HEK293 (cell line): ENCODE results near the gene AXIN1.

ENCODE experiments used
- CTCF ChIA-PET: fragments of 350-600 bp; formaldehyde crosslinking; extraction: SDS; loops from one replicate; lab custom pipeline; 2021; ENCODE audit warnings: antibody characterized with exemption; lab: Yijun Ruan, JAX
- POLR2A ChIA-PET: fragments of 300-600 bp; formaldehyde crosslinking; extraction: SDS; loops from one replicate; lab custom pipeline; 2020; ENCODE audit warnings: antibody characterized with exemption, inconsistent platforms; lab: Yijun Ruan, JAX
- H3K27ac ChIP-seq: fragments of 200-500 bp; sonication (Bioruptor generic); 2 replicates; pipeline ENCODE4 v1.5.1; 2014; ENCODE audit warnings: low read depth, low read length, control low read depth, inconsistent platforms; ENCODE audit errors: extremely low read depth
- H3K36me3 ChIP-seq, 2 experiments: fragments of 200-500 bp in 1 of 2; sonication (Bioruptor generic) in 1 of 2; 1 replicate in 1 of 2; 2 replicates in 1 of 2; pipeline ENCODE4 v1.5.1; 2014 to 2017; ENCODE audit warnings: inconsistent platforms in 2 of 2, low read length in 2 of 2; ENCODE audit not compliant: control insufficient read depth in 2 of 2, insufficient read depth in 1 of 2
- H3K4me1 ChIP-seq: fragments of 200-500 bp; sonication (Bioruptor generic); 2 replicates; pipeline ENCODE4 v1.5.1; 2014; ENCODE audit warnings: mild to moderate bottlenecking, low read length, inconsistent platforms; ENCODE audit not compliant: control insufficient read depth, insufficient read depth
- H3K4me3 ChIP-seq: 2 replicates; pipeline ENCODE4 v1.5.1; 2011; ENCODE audit warnings: low read depth, mild to moderate bottlenecking, control low read depth, low read length, moderate library complexity
- H3K9me3 ChIP-seq: fragments of 200-500 bp; sonication (Bioruptor generic); 2 replicates; pipeline ENCODE4 v1.5.1; 2014; ENCODE audit warnings: low read depth, low read length, inconsistent platforms; ENCODE audit not compliant: control insufficient read depth, insufficient read depth
- GLIS2 ChIP-seq: fragments of 450-650 bp; formaldehyde crosslinking; IDR thresholded peaks from 2 replicates; pipeline ENCODE4 v1.5.1; 2016; ENCODE audit warnings: missing biosample characterization, missing genetic modification characterization
- HOXA7 ChIP-seq: sonication (generic); formaldehyde crosslinking; IDR thresholded peaks from 2 replicates; pipeline ENCODE4 v1.8.1; 2022; ENCODE audit warnings: missing genetic modification reagents, borderline replicate concordance
- HOXD13 ChIP-seq: sonication (generic); formaldehyde crosslinking; IDR thresholded peaks from 2 replicates; pipeline ENCODE4 v1.8.0; 2022; ENCODE audit warnings: missing genetic modification reagents, borderline replicate concordance
- RBAK ChIP-seq: fragments of 450-650 bp; formaldehyde crosslinking; IDR thresholded peaks from 2 replicates; pipeline ENCODE4 v1.5.1; 2016; ENCODE audit warnings: missing biosample characterization, missing genetic modification characterization
- ZBTB11 ChIP-seq: fragments of 450-650 bp; formaldehyde crosslinking; conservative IDR thresholded peaks from 2 replicates; pipeline ENCODE4 v1.5.1; 2016; ENCODE audit warnings: low read depth, missing biosample characterization, missing genetic modification characterization
- ZBTB17 ChIP-seq: fragments of 450-650 bp; formaldehyde crosslinking; IDR thresholded peaks from 2 replicates; pipeline ENCODE4 v1.5.1; 2016; ENCODE audit warnings: missing biosample characterization, missing genetic modification characterization
- ZNF114 ChIP-seq: fragments of 450-650 bp; formaldehyde crosslinking; IDR thresholded peaks from 2 replicates; pipeline ENCODE4 v1.5.0; 2017; ENCODE audit warnings: missing biosample characterization, missing genetic modification characterization
- ZNF148 ChIP-seq: fragments of 450-650 bp; formaldehyde crosslinking; IDR thresholded peaks from 2 replicates; pipeline ENCODE4 v1.5.0; 2017; ENCODE audit warnings: missing biosample characterization, missing genetic modification characterization, borderline replicate concordance
- ZNF157 ChIP-seq: fragments of 450-650 bp; formaldehyde crosslinking; IDR thresholded peaks from 2 replicates; pipeline ENCODE4 v1.5.1; 2016; ENCODE audit warnings: missing biosample characterization, missing genetic modification characterization
- ZNF19 ChIP-seq: fragments of 450-650 bp; formaldehyde crosslinking; IDR thresholded peaks from 2 replicates; pipeline ENCODE4; 2016; ENCODE audit warnings: missing biosample characterization, missing genetic modification characterization, low read depth
- ZNF280C ChIP-seq: fragments of 450-650 bp; formaldehyde crosslinking; IDR thresholded peaks from 2 replicates; pipeline ENCODE4 v1.5.1; 2016; ENCODE audit warnings: missing biosample characterization, missing genetic modification characterization
- ZNF335 ChIP-seq: fragments of 450-650 bp; formaldehyde crosslinking; conservative IDR thresholded peaks from 2 replicates; pipeline ENCODE4 v1.5.1; 2016; ENCODE audit warnings: missing biosample characterization, missing genetic modification characterization
- ZNF366 ChIP-seq: fragments of 450-650 bp; formaldehyde crosslinking; conservative IDR thresholded peaks from 2 replicates; pipeline ENCODE4 v1.5.1; 2016; ENCODE audit warnings: missing biosample characterization, missing genetic modification characterization
- ZNF37A ChIP-seq: fragments of 450-650 bp; IDR thresholded peaks from 2 replicates; pipeline ENCODE4 v1.5.1; 2018; ENCODE audit warnings: missing biosample characterization, missing genetic modification characterization
- ZNF48 ChIP-seq: fragments of 450-650 bp; formaldehyde crosslinking; IDR thresholded peaks from 2 replicates; pipeline ENCODE4 v1.5.1; 2016; ENCODE audit warnings: missing biosample characterization, missing genetic modification characterization
- ZNF704 ChIP-seq: fragments of 450-650 bp; formaldehyde crosslinking; IDR thresholded peaks from 2 replicates; pipeline ENCODE4 v1.5.1; 2016; ENCODE audit warnings: missing biosample characterization, missing genetic modification characterization
- ZNF785 ChIP-seq: fragments of 450-650 bp; formaldehyde crosslinking; IDR thresholded peaks from 2 replicates; pipeline ENCODE4 v1.5.1; 2016; ENCODE audit warnings: missing biosample characterization, missing genetic modification characterization
- ZNF792 ChIP-seq: fragments of 450-650 bp; formaldehyde crosslinking; IDR thresholded peaks from 2 replicates; pipeline ENCODE4 v1.5.1; 2016; ENCODE audit warnings: missing biosample characterization, missing genetic modification characterization
- ZSCAN23 ChIP-seq: fragments of 450-650 bp; formaldehyde crosslinking; IDR thresholded peaks from 2 replicates; pipeline ENCODE4 v1.5.1; 2016; ENCODE audit warnings: missing biosample characterization, missing genetic modification characterization

Gene AXIN1

GRCh38 chr16:272633-273546 is 79.6 kb downstream of the AXIN1 start:
- Histone ChIP-seq H3K4me3 (no peak overlapping the region), H3K27ac (no peak overlapping the region), H3K36me3 (no peaks in the 10 kb centered on the region), H3K9me3 (no peaks in the 10 kb centered on the region), H3K4me1 (no peaks in the 10 kb centered on the region)
- ChIA-PET POLR2A (no interaction called here), CTCF (interaction anchor here (0.7 to 1.2 kb wide), 3 partner anchors 11 to 90 kb away, joined by 3 read pairs; no protein-coding TSS in a partner anchor)
- no peak for TF ChIP-seq ZNF704 (tag by site-specific recombination)
- no peak for TF ChIP-seq ZNF785 (tag by site-specific recombination)
- no peak for TF ChIP-seq ZNF792 (tag by site-specific recombination)
- TF ChIP-seq GLIS2 (tag by site-specific recombination) = 0 out of 2 replicates have a peak, but pooled peaks have one; percentile 45
- no peak for TF ChIP-seq ZNF48 (tag by site-specific recombination)
- TF ChIP-seq ZNF335 (tag by site-specific recombination) = peak; percentile 64

GRCh38 chr16:270381-271255 is 81.9 kb downstream of the AXIN1 start:
- no peaks in the 10 kb centered on the region for H3K9me3 ChIP-seq
- H3K4me1 ChIP-seq = no peaks in the 10 kb centered on the region
- H3K27ac ChIP-seq = no peak overlapping the region
- H3K4me3 ChIP-seq = no peak overlapping the region
- ChIA-PET CTCF (interaction anchor here (0.6 kb wide), 1 partner anchor 36 kb away, joined by 3 read pairs; the partner anchor contains the start of gene FAM234A), POLR2A (no interaction called here)
- H3K36me3 ChIP-seq = no peaks in the 10 kb centered on the region
- TF ChIP-seq ZNF37A (tag by site-specific recombination) = no peak
- TF ChIP-seq ZBTB17 (tag by site-specific recombination) = no peak
- no peak for TF ChIP-seq ZNF148 (tag by site-specific recombination)
- TF ChIP-seq ZBTB11 = no peak
- no peak for TF ChIP-seq HOXD13 (CRISPR knock-in tag)
- no peak for TF ChIP-seq ZNF19 (tag by site-specific recombination)
- TF ChIP-seq ZNF114 (tag by site-specific recombination) = no peak
- TF ChIP-seq ZNF366 (tag by site-specific recombination) = no peak
- no peak for TF ChIP-seq RBAK (tag by site-specific recombination)
- no peak for TF ChIP-seq ZNF157
- TF ChIP-seq ZSCAN23 = no peak
- TF ChIP-seq ZNF280C (tag by site-specific recombination) = no peak
- no peak for TF ChIP-seq HOXA7 (CRISPR knock-in tag)
